ENCODE measurements around the gene BRAF.
"Not testable (repeated sequence)": the region's sequence is repeated elsewhere in the genome, so short reads cannot be mapped to it uniquely, and the experiment has no call there.

The BRAF gene

DNA sequence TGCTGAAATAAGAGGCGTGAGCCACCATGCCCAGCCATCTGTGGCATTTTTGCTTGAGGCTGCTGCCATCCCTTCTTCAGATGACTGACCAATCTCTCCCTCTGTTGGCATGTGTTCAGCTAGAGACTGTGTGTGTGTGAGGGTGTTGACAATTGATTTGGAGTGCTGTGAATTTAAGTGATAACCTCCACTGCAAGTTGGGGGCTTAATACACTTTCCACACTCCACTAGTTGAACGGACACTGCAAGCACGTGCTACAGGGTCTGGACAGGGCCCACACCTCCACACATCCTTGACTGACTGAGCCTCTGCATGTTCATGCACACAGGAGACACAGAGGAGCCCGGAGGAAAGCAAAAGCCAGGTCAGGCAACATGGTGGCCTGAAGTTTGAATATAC, 51.3 kb downstream of the BRAF start:
- DNase-seq = no peak

DNA sequence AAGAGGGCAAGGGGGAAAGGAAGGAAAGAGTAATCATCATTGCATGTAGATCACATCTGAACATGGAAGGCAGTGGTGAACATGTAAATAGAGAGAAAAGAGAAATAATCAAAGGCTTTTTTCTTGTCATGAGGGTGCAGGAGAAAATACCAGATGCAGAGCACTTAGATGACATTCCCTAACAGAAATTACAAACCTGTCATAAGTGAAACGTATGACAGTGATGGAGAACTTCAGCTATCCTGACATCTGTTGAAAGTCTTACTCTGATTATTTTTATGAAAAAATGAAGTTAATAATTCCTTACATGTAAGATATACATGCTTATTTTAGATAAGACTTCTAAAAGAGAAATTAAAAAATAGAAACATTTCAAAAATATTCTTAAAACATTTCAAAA, 54.7 kb downstream of the BRAF start:
- DNase-seq = no peak

DNA sequence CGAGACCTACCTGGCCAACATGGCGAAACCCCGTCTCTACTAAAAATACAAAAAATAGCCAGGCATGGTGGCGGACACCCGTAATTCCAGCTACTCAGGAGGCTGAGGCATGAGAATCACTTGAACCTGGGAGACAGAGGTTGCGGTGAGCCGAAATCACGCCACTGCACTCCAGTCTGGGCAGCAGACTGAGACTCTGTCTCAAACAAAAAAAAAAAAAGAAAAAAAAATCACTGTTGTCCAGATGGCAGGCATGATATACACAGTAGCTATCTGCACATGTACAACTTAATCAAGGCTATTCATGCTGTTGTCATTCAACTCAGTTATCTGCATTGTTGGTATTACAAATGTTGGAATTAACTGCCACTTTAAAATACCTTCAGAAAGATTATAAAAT, 55.3 kb downstream of the BRAF start:
- DNase-seq = peak; percentile 30

DNA sequence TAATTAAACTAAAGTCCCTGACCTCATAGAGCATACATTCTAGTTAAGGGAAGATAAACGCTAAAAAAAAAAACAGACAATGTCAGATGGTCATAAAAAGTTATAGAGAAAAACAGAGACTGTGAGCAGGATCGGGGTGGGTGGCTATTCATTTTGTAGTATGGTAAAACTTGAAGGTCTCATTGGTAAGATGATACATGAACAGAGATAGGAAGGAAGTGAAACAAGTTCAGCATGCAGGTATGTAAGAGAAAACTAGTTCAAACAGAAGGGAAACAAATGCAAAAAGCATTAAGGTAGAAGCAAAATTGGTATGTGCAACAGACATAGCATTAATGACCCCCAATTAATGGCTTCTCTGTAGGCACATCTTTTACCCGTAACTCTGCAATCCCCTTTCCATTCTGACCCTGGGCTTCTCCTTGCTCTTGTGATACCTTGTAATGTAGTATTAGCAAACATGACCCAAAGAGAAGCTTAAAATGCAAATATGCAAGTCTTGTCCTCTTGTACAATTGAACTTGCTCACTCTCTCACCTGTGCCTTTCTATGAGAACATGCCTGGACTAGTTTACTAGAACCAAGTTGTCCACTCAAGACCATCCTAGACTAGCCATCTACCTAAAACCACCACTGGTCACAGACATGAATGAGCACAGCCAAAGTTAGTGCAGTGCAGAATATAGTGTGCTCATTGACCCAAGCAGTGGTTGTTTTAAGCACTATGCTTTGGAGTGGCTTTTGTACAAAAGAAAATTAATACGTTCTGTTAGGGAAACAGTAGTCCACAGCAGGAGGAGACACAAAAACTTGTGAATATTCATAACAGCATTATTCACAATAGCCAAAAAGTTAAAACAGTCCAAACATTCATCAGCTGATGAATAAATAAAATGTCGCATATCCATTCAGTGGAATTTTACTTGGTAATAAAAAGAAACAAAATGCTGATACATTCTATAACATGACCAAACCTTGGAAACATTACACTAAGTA, 57.0 kb downstream of the BRAF start:
- DNase-seq = no peak

DNA sequence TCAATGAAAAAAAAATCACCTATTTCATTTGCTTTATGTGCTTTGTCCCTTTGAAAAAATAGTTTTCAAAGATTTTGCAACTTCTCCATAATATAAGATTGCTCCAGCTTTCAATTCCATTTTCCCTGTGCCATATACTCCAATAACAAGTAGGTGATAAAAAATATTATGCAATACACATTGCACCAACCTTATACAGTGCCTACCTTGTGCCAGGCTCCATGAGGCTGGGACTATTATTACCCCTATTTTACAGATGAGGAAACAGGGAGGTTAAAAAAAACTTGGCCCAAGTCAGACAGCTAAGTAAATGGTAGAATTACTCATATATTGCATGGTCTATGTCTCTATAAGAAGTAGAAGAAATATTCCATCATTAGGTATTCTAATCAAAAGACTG, 57.8 kb downstream of the BRAF start:
- no peak for DNase-seq

DNA sequence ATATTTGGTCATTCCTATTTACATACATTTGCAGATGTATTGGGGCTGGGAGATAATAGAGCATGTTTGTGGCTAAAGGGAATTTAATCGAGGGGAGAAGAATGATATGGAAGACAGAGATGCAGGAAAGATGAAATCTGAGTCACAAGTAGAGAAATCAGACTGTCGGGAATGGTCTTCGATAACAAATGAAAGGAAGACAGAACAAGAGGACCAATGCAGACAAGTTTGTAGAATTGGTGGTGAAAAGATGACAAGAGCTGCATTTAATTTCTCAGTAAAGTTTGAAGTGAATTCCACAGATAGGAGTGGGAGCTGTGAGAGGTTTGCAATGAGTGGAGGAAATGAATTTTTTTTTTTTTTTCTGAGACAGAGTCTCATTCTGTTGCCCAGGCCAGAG, 60.0 kb downstream of the BRAF start:
- DNase-seq = no peak

DNA sequence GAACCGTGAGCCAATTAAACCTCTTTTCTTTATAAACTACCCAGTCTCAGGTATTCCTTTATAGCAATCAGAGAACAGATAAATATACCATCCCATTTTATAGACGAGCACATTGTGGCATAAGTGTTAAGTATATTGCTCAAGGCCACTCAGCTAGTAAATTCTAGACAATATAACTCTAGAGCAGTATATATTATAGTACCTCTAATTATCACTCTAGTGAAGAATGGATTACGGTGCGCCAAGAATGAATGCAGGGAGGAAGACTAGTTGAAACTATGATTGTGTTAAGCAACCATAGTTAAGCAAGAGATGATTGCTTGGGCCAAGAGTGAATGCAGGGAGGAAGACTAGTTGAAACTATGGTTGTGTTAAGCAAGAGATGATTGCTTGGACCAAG, 60.9 kb downstream of the BRAF start:
- no peak for DNase-seq

DNA sequence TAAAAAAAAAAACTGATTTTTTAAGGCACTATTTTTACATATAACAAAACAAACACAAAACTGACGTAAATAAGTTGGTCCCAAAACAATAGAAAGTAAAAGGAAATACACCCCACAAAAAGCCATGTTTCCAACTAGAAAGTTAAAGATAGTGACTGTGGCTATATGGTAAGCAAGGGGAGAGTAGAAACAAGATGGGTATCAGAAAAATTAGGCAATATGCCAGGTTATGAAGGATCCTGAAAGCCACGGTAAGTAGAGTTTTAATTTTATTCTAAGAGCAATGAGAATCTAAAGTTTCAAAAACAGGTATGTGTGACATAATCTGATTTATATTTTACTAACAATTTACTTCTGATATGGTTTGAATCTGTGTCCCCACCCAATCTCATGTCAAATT, 61.5 kb downstream of the BRAF start:
- DNase-seq = no peak

DNA sequence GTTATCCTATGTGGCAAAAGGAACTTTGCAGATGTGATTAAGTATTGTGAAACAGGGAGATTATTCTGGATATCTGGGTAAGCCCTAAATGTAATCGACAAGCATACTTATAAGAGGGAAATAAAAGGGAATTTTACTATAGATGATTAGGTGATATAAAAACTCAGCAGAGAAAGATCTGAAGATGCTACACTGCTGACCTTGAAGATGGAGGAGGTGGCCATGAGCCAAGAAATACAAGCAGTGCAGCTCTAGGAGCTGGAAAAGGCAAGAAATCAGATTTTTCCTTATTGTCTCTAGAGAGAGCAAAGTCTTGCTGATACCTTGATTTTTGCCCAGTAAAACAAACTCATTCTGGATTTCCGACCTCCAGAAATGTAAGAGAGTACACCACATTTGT, 67.7 kb downstream of the BRAF start:
- DNase-seq = no peak

DNA sequence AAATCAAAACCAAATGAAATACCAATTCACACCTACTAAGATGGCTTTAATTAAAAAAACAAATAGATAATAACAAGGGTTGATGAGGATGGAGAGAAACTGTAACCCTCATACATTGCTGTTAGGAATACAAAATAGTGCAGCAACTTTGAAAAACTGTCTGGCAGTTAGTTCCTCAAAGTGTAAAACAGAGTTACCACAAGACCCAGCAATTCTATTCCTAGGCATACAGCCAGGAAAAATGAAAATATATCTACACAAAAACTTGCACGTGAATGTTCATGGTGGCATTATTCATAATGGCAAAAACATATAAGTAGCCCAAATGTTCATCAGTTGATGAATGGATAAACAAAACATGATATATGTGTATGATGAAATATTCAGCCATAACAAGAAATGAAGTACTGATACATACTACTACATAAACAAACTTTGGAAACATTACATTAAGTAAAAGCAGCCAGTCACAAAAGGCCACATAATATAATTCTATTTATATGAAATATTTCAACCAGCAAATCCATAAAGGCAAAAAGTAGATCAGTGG, 83.5 kb downstream of the BRAF start:
- no peak for DNase-seq

DNA sequence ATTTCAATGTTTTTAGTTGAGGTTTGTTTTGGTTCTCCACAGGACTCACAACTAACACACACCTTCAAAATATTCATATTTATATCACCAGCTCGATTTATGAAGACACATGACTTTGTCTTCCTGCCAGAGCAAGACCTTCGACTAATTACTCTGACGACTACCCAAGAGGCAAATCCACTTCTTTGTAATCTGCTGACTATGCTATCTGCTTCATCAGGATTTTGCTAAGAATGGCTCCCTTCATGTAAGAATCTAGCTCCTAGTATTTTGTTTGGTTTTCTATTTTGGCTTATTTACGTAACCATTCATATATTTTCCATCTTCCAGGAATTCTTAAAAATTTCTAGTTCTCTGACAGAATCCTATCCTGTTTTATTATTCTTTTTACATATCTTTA, 93.0 kb downstream of the BRAF start:
- no peak for DNase-seq

DNA sequence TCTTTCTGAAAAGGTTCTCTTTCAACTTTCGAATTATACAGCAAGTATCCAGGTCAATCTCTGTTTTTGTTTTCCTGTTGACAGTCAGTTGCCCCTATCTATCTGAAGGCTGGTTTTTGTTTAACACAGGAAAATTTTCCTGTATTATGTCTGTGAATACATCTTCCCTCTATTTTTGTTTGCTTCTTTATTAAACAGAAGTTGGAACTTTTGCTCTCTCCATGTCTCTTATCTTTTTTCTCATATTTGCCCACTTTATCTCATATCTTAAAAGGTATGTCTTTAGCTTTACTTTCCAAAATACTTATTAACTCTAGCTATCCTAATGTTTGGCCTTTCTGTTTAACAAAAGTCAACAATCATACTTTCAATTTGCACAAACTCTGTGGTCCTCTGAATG, 95.0 kb downstream of the BRAF start:
- DNase-seq = no peak

DNA sequence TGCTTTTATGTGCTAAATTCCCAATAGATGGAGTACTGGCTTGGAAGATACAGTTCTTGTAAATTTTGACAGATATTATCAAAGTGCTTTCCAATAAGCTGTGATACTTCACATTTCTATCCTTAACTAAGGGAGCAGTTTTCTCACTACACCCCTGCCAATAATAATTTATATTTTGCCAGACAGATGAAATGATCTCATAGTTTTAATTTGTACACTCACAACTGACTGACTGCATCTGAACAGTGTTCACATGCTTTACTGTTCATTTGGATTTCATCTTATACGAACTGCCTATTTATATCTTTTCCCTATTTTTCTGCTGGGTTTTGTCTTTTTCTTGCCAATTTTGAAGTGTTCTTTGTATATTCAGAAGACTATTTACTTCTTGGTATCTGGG, 96.0 kb downstream of the BRAF start:
- no peak for DNase-seq

DNA sequence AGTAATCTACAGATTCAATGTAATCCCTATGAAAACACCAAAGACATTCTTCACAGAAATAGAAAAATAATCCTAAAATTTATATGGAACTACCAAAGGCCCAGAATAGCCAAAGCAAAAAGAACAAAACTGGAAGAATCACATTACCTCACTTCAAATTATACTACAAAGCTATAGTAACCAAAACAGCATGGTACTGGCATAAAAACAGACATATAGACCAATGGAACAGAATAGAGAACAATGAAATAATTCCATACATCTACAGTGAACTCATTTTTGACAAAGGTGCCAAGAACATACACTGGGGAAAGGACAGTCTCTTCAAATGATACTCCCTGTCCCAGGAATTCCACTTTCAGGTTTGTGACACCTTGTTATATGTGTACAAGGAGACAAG, 107.3 kb downstream of the BRAF start:
- not testable (repeated sequence) for DNase-seq

DNA sequence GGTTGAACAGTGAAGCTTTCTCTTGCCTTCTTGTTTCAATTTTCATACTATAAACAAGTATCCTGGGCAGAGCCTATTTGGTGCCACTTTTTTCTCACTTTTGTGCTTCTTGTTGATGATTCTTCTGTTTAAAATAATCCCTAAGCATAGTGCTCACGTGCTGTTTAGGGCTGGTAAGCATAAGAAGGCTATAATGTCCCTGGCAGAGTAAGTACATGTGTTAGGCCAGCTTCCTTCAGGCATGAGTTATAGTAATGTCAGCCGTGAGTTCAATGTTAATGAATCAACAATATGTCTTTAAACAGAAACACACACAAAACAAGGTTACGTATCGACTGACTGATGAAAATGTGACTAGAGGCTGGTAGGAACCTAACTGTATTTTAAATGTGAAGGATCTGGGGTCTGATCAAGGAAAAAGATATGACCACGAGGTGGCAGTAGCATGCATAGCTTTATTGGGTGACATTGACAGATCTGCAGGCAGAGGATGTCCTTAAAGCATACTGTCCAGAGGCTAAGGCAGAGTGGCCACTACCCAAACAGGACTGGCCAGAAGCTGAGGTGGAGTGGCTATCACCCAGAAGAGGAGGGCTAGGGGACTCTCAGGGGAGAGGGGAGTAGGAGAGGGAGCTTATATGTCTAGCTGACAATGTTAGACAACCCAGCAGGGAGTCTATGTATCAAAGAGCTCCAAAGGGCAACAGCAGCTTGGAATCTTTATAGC, 113.7 kb downstream of the BRAF start:
- peak; percentile 35 for DNase-seq

DNA sequence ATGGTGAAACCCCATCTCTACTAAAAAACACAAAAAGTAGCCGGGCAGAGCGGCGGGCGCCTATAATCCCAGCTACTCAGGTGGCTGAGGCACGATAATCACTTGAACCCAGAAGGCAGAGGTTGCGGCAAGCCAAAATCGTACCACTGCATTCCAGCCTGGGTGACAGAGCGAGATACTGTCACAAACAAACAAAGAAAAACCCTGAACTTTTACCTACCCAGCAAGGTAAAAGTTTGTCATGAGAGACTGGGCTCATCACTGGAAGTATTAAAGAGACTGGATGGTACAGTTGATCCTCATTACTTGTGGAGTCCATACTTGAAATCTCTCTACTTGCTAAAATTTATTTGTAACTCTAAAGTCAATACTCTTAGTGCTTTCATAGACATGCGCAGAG, 114.3 kb downstream of the BRAF start:
- DNase-seq = no peak

DNA sequence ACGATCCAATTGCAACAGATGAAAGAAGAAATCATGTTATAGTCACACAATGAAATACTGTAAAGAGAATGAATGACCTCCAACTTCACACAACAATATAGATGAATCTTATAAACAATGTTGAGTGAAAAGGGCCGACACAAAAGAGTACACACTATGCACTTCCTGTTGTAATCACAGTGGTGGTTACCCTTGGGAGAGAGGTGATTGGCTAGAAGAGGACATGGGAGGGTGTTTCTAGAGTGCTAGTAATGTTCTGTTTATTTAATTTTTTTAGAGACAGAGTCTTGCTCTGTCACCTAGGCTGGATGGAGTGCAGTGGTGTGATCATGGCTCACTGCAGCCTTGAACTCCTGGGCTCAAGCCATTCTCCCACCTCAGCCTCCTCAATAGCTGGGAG, 145.8 kb downstream of the BRAF start:
- no peak for DNase-seq

DNA sequence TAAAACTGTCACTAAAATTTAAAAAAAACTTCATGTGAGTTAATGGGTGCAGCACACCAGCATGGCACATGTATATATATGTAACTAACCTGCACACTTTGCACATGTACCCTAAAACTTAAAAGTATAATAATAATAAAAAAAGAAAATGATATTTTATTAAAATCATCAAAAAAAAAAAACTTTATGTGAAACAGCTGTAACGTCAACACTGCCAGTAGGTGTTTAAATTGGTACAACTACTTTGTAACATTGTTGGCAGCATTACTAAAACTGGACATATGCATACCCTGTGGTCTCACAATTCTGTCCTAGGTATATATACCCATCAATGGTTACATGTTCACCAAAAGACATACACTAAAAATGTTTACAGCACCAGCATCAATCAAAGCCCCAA, 146.2 kb downstream of the BRAF start:
- no peak for DNase-seq

DNA sequence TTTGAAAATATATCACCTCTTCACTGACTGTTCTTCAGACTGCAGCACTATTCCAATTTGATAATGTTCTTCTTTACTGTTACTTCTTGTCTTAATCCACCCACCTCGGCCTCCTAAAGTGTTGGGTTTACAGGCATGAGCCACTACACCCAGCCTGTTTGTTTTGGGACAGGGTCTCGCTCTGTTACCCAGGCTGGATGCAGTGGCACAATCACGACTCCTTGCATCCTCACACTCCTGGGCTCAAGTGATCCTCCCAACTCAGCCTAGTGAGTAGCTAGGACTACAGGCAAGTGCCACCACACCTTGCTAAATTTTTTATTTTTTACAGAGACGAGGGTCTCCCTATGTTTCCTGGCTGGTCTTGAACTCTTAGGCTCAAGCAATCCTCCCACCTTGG, 150.4 kb downstream of the BRAF start:
- no peak for DNase-seq

DNA sequence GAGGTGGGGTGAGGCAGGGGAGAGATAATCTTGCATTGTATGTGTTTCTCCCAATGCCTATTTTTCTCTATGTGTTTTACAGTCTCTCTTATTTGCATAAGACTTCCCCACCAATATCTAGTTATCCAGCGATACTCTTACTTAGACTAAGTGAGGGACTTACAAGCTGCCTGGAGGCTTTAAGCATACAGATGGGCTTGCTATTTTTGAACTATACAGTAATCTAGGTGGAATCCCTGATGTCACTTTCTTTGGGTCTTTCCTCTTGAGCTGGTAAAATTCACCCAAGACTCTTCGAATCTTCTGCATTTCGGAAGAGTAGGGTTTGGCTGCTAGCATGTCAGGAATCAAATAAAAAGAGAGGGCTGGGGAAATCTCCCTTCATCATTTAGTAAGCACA, 151.6 kb downstream of the BRAF start:
- no peak for DNase-seq

DNA sequence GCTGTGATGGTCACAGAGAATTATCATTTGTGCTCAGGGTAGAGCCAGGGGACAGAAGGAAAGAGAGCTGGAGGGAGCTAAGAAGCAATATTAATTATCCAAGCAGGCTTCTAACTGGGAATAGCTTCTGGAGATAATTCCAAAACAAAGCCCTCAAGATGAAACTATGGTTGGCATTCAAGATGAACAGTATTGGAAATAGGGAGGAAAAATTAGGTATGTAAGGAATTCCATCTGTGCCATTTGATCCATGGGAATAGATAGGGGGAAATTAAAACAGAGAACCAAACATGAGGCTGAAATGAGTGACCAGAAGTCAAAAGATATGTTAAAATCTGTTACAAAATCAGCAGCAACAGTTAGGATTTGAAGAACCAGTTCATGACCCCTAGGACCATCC, 152.9 kb downstream of the BRAF start:
- no peak for DNase-seq

DNA sequence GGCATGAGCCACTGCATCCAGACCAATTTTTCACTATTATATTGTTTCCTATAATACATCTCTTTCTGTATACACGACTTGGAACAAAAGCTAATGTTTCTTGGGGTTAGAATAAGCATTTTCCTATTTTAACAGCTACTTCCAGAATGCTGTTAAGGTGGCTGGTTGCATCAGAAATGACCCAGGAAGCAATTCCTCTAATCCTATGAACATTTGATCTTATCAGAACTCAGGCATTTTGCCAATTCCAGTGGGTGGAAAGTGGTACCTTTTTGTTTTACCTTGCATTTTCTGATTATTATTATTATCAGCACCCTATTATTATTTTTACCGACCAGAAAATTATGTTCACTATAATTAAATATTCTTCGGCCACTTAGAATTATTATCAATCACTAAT, 154.9 kb downstream of the BRAF start:
- no peak for DNase-seq

DNA sequence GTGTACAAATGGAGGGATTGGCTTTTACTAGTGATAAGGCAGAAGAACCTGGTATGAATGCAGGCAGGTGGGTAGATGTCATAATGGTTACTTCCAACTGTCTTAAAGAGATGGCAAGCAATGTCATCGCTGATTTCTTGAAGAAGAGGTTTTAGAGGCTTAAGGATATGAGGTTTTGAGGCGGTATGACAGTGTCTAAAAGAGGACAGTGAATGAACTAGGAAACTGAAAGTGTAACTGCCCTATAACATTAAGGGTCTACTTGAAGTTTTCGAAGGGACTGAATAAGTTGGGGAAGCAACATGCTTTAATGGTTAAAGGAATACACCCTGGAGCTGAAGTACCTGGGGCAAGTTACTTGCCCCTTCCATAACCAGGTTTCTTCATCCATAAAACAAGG, 157.3 kb downstream of the BRAF start:
- no peak for DNase-seq

DNA sequence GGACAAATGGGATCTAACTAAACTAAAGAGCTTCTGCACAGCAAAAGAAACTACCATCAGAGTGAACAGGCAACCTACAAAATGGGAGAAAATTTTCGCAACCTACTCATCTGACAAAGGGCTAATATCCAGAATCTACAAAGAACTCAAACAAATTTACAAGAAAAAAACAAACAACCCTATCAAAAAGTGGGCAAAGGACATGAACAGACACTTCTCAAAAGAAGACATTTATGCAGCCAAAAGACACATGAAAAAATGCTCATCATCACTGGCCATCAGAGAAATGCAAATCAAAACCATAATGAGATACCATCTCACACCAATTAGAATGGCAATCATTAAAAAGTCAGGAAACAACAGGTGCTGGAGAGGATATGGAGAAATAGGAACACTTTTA, 159.3 kb downstream of the BRAF start:
- DNase-seq = not testable (repeated sequence)
